HG03558 (cell line): Measurements from ENCODE around the gene FBXO3.
A peak's percentile ranks its signal among the peaks of the same experiment; 100 is the strongest.

Experiments used
- ATAC-seq: cut with Tn5 transposase; IDR thresholded peaks from one replicate; pipeline ENCODE4 v1.9.1; 2021; ENCODE audit warnings: moderate number of reproducible peaks; ENCODE audit not compliant: unreplicated experiment; ENCODE audit errors: extremely low read depth

Gene FBXO3

GRCh38 chr11:33773404-33773986 is 825 bp downstream of the FBXO3 start:
- peak; percentile 15 for ATAC-seq

GRCh38 chr11:33772870-33773269 is 1.4 kb downstream of the FBXO3 start:
- ATAC-seq: no peak

DNA sequence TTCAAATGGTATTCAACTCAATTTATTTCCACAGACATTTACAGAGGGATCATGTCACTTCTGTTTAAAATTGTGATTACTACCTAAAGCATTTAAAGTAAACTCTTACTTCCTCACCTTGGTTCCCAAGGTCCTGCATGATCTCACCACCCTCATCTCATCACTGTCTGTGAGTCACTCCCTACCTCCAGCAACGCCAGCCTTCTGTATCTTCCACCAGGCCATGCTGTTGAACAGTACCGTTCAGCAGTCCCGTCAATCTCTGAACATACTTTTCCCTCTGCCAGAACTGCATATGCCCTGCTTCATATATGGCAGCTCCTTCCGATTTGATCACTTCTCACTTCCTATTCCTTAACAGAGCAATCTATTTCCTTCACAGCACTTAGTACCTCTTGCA is 2.0 kb downstream of the FBXO3 start:
- ATAC-seq: no peak

DNA sequence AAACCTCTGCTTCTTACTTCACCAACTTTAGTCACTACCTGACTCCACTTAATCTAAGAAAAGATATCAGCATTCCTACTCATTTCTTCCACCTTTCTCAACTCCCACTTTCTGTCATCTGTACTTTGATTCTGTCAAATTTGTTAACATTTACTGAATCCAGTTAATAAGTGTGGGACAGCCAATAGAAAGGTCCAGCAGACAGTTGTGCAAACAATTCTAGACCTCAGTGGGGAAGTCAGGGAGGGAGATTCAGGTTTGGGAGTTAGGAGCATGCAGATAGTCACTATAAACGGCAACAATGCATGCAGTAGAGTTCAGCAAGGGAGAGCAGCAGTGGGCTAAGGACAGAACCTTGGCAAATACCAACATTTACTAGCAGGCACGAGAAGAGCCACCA is 4.1 kb downstream of the FBXO3 start:
- ATAC-seq: no peak

DNA sequence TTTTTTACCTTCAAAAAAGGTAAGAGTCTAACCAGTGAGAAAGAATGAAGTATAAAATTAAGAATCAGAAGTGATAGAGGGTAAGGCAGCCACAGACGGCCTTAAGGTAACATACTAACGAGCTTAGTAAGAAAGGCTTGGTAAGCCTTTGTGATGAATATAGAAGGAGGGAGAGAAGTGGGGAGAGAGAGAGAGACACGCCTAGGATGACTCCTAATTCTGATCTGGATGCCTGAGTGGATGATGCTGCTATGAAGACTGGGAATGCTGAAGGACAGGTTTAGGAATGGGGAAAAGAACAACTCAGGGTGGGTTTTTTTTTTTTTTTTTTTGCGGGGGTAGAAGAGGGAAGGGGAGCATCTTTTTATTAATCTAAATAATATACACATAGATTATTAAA is 4.8 kb downstream of the FBXO3 start:
- ATAC-seq: no peak

- no peak for ATAC-seq
Observed at GRCh38 chr11:33767624-33768023, 6.7 kb downstream of the FBXO3 start.

GRCh38 chr11:33766085-33766484 is 8.2 kb downstream of the FBXO3 start:
- no peak for ATAC-seq

DNA sequence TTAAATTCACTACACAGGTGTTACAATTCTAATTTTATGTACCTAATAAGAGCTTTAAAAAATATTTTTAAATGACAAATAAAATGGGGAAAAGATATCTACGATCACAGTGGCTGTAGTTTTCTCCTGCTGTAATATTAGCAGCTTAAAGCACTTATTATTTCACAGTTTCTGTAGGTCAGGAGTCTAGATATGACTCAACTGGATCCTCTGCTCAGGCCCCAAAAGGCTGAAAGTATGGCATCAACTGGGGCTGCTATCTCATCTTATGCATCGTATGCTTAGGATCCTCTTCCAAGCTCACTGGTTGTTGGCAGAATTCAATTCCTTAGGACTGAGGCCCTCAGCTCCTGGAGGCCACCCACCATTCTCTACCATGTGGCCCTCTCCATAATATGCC is 12.8 kb downstream of the FBXO3 start:
- no peak for ATAC-seq

DNA sequence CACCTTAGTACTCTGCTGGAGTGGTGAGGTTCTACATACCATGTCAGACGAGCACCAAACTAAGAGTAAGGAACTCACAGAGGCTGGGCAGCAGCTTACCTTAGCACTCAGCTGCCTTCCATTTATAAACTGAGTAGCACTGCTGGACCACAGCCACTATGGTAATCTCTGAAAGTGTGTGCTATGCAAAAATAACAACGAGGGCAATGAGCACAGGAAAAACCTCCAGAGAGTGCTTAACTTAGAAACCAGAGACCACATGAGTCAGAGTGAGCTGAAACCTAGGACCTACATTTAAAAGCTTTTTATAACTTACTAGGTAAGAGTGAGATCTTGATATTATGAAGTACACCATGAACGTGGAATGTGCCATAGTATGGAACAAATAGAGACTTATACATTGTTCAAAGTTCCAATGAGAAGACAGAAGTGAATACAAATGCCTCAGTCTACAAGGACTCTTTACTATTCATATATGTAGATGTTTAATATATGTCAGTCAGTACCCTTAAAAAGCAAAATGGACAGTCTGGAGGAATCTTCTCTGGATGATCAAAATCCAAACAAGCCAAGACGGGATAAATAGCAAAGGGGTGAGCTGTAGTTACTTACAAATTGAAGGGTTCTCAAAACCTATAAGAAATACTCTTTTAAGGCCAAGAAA is 20.9 kb downstream of the FBXO3 start:
- peak; percentile 94 for ATAC-seq

GRCh38 chr11:33751878-33752277 is 22.4 kb downstream of the FBXO3 start:
- ATAC-seq: no peak

GRCh38 chr11:33747979-33748378 is 26.3 kb downstream of the FBXO3 start:
- no peak for ATAC-seq

GRCh38 chr11:33743291-33743690 is 31.0 kb downstream of the FBXO3 start:
- no peak for ATAC-seq

- ATAC-seq: no peak
Observed at GRCh38 chr11:33742249-33742851, 32.0 kb downstream of the FBXO3 start.

GRCh38 chr11:33741806-33742205 is 32.5 kb downstream of the FBXO3 start:
- ATAC-seq: no peak

DNA sequence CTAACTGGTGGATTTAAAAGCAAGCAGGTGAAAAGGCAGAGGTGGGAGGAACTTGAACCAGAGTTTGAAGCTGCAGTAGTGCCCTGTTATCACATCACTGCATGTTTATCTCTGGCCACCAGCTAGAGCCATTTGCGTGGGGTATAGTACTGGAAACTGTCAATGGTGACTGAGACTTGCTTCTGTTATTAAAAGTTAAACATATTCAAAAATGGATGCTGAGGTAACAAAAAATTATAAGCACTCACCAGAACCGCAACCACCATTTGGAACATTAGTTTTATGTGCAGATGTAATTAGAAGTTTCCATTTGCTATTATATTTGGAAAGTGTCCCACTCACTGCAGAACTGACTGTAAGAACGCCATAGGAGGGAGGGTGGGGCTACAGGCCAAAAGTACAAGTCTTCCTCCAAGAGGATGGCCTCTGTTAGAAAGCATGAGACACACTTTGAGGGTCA is 36.9 kb downstream of the FBXO3 start:
- no peak for ATAC-seq

GRCh38 chr11:33736148-33736812 is 38.0 kb downstream of the FBXO3 start, which contains the start of gene CD59:
Gene CD59 (minus strand): TSS chr11:33736423. CDS start chr11:33722445, 13,978 bp downstream.
- no peak for ATAC-seq

GRCh38 chr11:33735271-33736147 is 38.8 kb downstream of the FBXO3 start:
- ATAC-seq: no peak

DNA sequence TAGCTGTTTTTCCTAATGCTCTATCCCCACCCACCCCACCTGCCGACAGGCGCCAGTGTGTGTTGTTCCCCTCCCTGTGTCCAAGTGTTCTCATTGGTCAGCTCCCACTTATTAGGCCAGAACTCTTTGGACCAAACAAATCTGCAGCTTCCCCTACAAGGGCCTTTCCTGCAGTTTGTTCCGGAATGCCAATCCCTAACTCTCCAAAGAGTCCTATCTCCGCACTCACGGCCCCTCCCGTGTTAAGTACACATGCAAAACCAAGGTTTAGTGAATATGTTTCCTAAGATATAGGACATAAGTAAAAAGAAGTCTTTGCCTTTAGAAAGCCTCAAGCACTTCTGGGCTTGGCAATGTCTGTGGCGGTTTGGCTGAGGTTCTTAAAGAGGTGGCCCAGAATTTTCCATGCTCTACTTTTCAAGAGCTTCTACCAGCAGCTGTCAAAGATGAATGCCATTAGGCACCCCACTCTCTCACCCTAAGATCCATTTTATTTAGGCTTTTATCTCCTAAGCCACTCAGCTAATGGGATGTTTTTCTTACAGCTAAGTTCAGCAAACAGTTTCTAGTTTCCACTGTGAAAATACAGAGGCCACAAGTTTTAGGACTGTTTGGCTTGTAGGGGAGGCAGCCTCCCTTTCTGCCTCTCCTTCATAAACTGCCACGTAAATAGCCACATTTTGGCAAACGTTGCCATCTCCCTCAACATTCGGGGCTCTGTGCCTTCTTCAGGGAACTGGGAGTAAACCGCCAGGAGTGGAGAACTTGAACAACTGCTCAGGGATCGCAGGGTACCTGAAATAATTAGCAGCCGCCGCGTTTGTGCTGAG is 39.7 kb downstream of the FBXO3 start:
- no peak for ATAC-seq

DNA sequence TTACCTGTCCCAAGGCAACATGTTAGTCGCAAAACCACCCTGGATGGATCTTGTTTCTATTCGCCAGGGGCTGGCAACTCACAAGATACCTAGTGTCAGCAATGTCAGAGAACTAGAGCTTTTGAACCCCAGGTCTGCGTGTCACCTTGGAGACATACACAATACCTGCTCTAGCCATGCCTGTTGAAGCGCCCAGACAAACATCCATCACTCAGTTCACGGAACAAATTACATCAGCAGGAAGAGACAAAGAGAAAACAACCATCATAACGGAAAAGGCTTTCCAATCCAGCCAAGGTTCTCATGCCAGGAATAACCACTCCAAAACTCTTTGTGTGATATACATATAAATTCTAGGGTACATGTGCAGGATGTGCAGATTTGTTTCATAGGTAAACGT is 40.3 kb downstream of the FBXO3 start:
- no peak for ATAC-seq
